GM21360 (cell line): ENCODE measurements around the gene HNRNPC.
"Not testable (repeated sequence)": the region's sequence is repeated elsewhere in the genome, so short reads cannot be mapped to it uniquely, and the experiment has no call there.

Experiments used
- ATAC-seq: cut with Tn5 transposase; IDR thresholded peaks from one replicate; pipeline ENCODE4 v1.9.1; 2021; ENCODE audit warnings: mild to moderate bottlenecking, moderate library complexity; ENCODE audit not compliant: unreplicated experiment

Gene HNRNPC

GRCh38 chr14:21248338-21248737, 20.9 kb downstream of the HNRNPC start:
- no peak for ATAC-seq

GRCh38 chr14:21245813-21246212, 23.4 kb downstream of the HNRNPC start:
- ATAC-seq, result no peak

- no peak for ATAC-seq
Observed at GRCh38 chr14:21244544-21244943, 24.7 kb downstream of the HNRNPC start.

- no peak for ATAC-seq
Observed at GRCh38 chr14:21241218-21241819, 27.9 kb downstream of the HNRNPC start.

GRCh38 chr14:21240417-21240816, 28.8 kb downstream of the HNRNPC start:
- ATAC-seq, result no peak

GRCh38 chr14:21238823-21239518, 30.3 kb downstream of the HNRNPC start:
- no peak for ATAC-seq

GRCh38 chr14:21236948-21237797, 32.1 kb downstream of the HNRNPC start:
- no peak for ATAC-seq

GRCh38 chr14:21234112-21234511, 35.1 kb downstream of the HNRNPC start:
- no peak for ATAC-seq

- ATAC-seq, result no peak
Observed at GRCh38 chr14:21233457-21234076, 35.7 kb downstream of the HNRNPC start.

- ATAC-seq, result no peak
Observed at GRCh38 chr14:21231020-21231652, 38.1 kb downstream of the HNRNPC start.

- ATAC-seq, result no peak
Observed at GRCh38 chr14:21229821-21230220, 39.4 kb downstream of the HNRNPC start.

GRCh38 chr14:21227981-21228380, 41.3 kb downstream of the HNRNPC start:
- ATAC-seq, result no peak

GRCh38 chr14:21227150-21227549, 42.1 kb downstream of the HNRNPC start:
- no peak for ATAC-seq

GRCh38 chr14:21226467-21226866, 42.8 kb downstream of the HNRNPC start:
- no peak for ATAC-seq

GRCh38 chr14:21225164-21225563, 44.1 kb downstream of the HNRNPC start:
- ATAC-seq, result not testable (repeated sequence)

- ATAC-seq, result no peak
Observed at GRCh38 chr14:21220874-21221477, 48.3 kb downstream of the HNRNPC start.

- no peak for ATAC-seq
Observed at GRCh38 chr14:21219561-21220111, 49.6 kb downstream of the HNRNPC start.

- ATAC-seq, result no peak
Observed at GRCh38 chr14:21219120-21219519, 50.1 kb downstream of the HNRNPC start.

GRCh38 chr14:21215879-21216251, 53.4 kb downstream of the HNRNPC start:
- no peak for ATAC-seq
